Neural cell (in vitro differentiated cells): ENCODE results near the gene LRRC27.

Source experiments
- POLR2AphosphoS5 ChIP-seq: IDR thresholded peaks from 2 replicates; pipeline ENCODE4 v1.6.1; 2012
- RAD21 ChIP-seq: fragments of 450-650 bp; conservative IDR thresholded peaks from 2 replicates; pipeline ENCODE4 v1.6.1; 2014; ENCODE audit warnings: antibody characterized with exemption, mild to moderate bottlenecking, moderate library complexity
- REST ChIP-seq: IDR thresholded peaks from 2 replicates; pipeline ENCODE4 v1.6.1; 2012; ENCODE audit warnings: borderline replicate concordance
- TAF1 ChIP-seq: IDR thresholded peaks from 2 replicates; pipeline ENCODE4 v1.6.1; 2012; ENCODE audit warnings: low read depth
- TF ChIP-seq, protein P1 (sequence below): fragments of 450-650 bp; IDR thresholded peaks from 2 replicates; pipeline ENCODE4 v1.5.1; 2014; ENCODE audit warnings: antibody characterized with exemption, mild to moderate bottlenecking, moderate library complexity; ENCODE audit not compliant: poor library complexity, severe bottlenecking

DNA sequence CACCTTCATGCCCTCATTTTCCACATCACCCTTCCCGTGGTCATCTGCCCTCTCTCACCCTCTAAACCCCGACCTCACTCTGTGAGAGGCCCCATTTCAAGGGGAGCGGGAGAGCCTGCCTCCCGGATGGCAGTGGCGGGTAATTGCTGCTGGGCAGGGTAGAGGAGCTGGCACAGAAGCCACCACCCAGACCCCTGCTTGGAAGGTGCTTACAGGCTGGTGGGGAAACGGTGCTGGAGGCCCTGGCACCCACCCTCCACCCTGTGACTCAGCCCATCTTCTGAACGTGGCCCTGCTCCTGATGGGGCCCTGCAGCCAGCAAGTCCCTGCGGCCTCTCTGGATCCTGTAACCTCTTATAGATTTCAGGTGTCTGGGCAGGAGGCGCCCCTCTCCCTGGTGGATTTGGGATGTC, 54.4 kb downstream of the LRRC27 start:
- TF ChIP-seq REST (no peak), TAF1 (no peak), RAD21 (no peak), POLR2AphosphoS5 (no peak)
- TF ChIP-seq, protein P1, sequence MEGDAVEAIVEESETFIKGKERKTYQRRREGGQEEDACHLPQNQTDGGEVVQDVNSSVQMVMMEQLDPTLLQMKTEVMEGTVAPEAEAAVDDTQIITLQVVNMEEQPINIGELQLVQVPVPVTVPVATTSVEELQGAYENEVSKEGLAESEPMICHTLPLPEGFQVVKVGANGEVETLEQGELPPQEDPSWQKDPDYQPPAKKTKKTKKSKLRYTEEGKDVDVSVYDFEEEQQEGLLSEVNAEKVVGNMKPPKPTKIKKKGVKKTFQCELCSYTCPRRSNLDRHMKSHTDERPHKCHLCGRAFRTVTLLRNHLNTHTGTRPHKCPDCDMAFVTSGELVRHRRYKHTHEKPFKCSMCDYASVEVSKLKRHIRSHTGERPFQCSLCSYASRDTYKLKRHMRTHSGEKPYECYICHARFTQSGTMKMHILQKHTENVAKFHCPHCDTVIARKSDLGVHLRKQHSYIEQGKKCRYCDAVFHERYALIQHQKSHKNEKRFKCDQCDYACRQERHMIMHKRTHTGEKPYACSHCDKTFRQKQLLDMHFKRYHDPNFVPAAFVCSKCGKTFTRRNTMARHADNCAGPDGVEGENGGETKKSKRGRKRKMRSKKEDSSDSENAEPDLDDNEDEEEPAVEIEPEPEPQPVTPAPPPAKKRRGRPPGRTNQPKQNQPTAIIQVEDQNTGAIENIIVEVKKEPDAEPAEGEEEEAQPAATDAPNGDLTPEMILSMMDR = no peak
